CD4-positive, alpha-beta T cell (primary cell): Measurements from ENCODE around the gene TBC1D22A. TPM values are rescaled to one million over a fixed set of nuclear protein-coding genes. Genes with fewer than 3 reads are reported as not detected.

ENCODE experiments used
- ATAC-seq: fragments of 200-7000 bp; cut with Tn5 transposase; one replicate; pipeline ENCODE4 v1.10.0; 2022; ENCODE audit warnings: mild to moderate bottlenecking; ENCODE audit not compliant: poor library complexity
- CTCF ChIA-PET: fragments of 350-600 bp; sonication (Branson Sonifier 250); formaldehyde crosslinking; loops from one replicate; lab custom pipeline; 2021; ENCODE audit warnings: antibody characterized with exemption, inconsistent platforms; lab: Charles Lee
- POLR2A ChIA-PET: fragments of 350-600 bp; sonication (Branson Sonifier 250); formaldehyde crosslinking; loops from one replicate; lab custom pipeline; 2021; ENCODE audit warnings: antibody characterized with exemption, inconsistent platforms; lab: Charles Lee
- DNase-seq, 14 experiments: peaks; one replicate each; pipeline ENCODE4 v3.0.0-alpha.2; 2013 to 2020; ENCODE audit warnings: mixed read lengths in 2 of 14
- H3K27ac ChIP-seq, 2 donors: one replicate each; pipeline versions ENCODE4 v1.5.1 to v1.7.0; 2013; ENCODE audit warnings: low read length in 2 of 2, low read depth in 1 of 2, mild to moderate bottlenecking in 1 of 2
- H3K27me3 ChIP-seq, 2 experiments: 1 replicate in 1 of 2; 2 replicates in 1 of 2; pipeline versions ENCODE4 v1.6.1 to v1.7.0; 2013; ENCODE audit warnings: low read length in 2 of 2, control low read depth in 1 of 2, mild to moderate bottlenecking in 1 of 2, moderate library complexity in 1 of 2; ENCODE audit not compliant: insufficient read depth in 2 of 2, control insufficient read depth in 1 of 2
- H3K36me3 ChIP-seq: one replicate; pipeline ENCODE4 v1.6.1; 2013; ENCODE audit warnings: low read length, control low read depth; ENCODE audit not compliant: insufficient read depth
- H3K4me1 ChIP-seq: one replicate; pipeline ENCODE4 v1.6.1; 2013; ENCODE audit warnings: low read length, control low read depth; ENCODE audit not compliant: insufficient read depth
- H3K4me3 ChIP-seq: one replicate; pipeline ENCODE4 v1.5.1; 2013; ENCODE audit warnings: mild to moderate bottlenecking, low read length, moderate library complexity
- H3K9me3 ChIP-seq, 2 experiments: 1 replicate in 1 of 2; 2 replicates in 1 of 2; pipeline versions ENCODE4 v1.6.1 to v1.7.0; 2013; ENCODE audit warnings: low read length in 2 of 2, mild to moderate bottlenecking in 2 of 2, control low read depth in 1 of 2, moderate library complexity in 1 of 2; ENCODE audit not compliant: control insufficient read depth in 1 of 2, insufficient read depth in 1 of 2
- H3K27ac Mint-ChIP-seq: one replicate; pipeline ENCODE4 v1.8.0; 2020; ENCODE audit warnings: mixed read lengths
- H3K27me3 Mint-ChIP-seq: one replicate; pipeline ENCODE4 v1.8.0; 2021; ENCODE audit warnings: mixed read lengths
- H3K36me3 Mint-ChIP-seq: one replicate; pipeline ENCODE4 v1.8.0; 2021; ENCODE audit warnings: low read depth, mixed read lengths
- H3K4me1 Mint-ChIP-seq: one replicate; pipeline ENCODE4 v1.8.0; 2021; ENCODE audit warnings: low read depth, mixed read lengths
- H3K4me3 Mint-ChIP-seq: one replicate; pipeline ENCODE4 v1.8.0; 2020; ENCODE audit warnings: mild to moderate bottlenecking, mixed read lengths
- H3K9me3 Mint-ChIP-seq: one replicate; pipeline ENCODE4 v1.8.0; 2020; ENCODE audit warnings: mixed read lengths
- CTCF ChIP-seq: fragments of 200-600 bp; IDR thresholded peaks from one replicate; pipeline ENCODE4 v1.8.0; 2022; ENCODE audit warnings: antibody characterized with exemption, mild to moderate bottlenecking
- intact Hi-C, 2 experiments: fragments of 100-400 bp; cut with DNase I in 1 of 2; cut with micrococcal nuclease in 1 of 2; formaldehyde crosslinking; loops; one replicate each; pipeline versions ENCODE4 v1.15.1 to v1.9.0; 2023 to 2025; cut with DNase I, micrococcal nuclease
- total RNA-seq, 174 experiments: library from RNA in 2 of 174; stranded (reverse) in 2 of 174; gene quantifications; one replicate each; pipeline ENCODE4 v1.2.3 and lab custom pipeline; 2021 to 2026

Gene TBC1D22A
- total RNA-seq, 2 experiments from 2014 or later, result 27.1 to 31.7 TPM

DNA sequence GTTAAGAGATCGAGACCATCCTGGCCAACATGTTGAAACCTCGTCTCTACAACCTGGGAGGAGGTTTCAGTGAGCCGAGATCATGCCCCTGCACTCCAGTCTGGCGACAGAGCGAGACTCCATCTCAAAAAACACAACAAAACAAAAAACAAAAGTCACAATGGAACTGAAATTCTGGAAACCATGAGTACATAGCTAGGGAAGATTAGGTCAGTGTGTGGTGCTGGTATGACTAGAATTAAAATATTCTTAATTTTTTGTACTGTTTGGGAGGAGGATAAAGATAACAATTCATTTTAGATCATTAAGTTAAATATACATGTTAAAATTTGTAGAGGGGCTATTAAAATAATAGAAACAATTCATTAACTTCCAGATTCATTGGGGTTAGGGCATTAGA is 344.4 kb downstream of the TBC1D22A start:
- Histone ChIP-seq H3K27ac (no peak overlapping the region), H3K36me3 (peaks cover 5% of the 10 kb centered on the region), H3K4me3 (no peak overlapping the region), H3K4me1 (no peaks in the 10 kb centered on the region), H3K27me3 (no peaks in the 10 kb centered on the region), H3K9me3 (no peaks in the 10 kb centered on the region)
- no peaks in the 10 kb centered on the region for H3K4me1 Mint-ChIP-seq
- ChIA-PET POLR2A (no interaction called here), CTCF (no interaction called here)
- no peaks in the 10 kb centered on the region for H3K27me3 Mint-ChIP-seq
- intact Hi-C loops, result no loop called here
- no peak for DNase-seq
- no peak overlapping the region for H3K27ac Mint-ChIP-seq
- no peaks in the 10 kb centered on the region for H3K9me3 Mint-ChIP-seq
- H3K36me3 Mint-ChIP-seq, result peaks cover 36% of the 10 kb centered on the region
- ATAC-seq, result no peak
- TF ChIP-seq CTCF, result no peak
- no peak overlapping the region for H3K4me3 Mint-ChIP-seq

DNA sequence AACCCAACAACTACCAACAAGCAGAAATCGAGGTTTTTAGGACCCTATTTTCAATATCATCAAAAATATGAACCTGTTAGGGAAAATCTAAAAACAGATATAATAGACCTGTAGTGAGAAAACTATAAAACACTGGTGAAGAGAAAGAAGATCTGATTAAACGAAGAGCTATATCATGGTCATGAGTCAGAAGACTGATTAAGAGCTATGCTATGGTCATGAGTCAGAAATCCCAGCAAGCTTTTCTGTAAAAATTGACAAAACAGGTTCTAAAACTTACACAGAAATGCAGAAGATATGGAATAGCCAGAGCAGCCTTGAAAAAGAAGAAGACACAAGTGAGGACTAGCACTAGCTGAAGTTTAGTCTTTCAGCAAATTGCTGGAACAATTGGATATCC is 345.0 kb downstream of the TBC1D22A start:
- no peaks in the 10 kb centered on the region for H3K9me3 Mint-ChIP-seq
- H3K4me1 Mint-ChIP-seq, result no peaks in the 10 kb centered on the region
- H3K4me3 Mint-ChIP-seq, result no peak overlapping the region
- peaks cover 36% of the 10 kb centered on the region for H3K36me3 Mint-ChIP-seq
- no peak for DNase-seq
- Histone ChIP-seq H3K36me3 (peaks cover 8% of the 10 kb centered on the region), H3K27me3 (no peaks in the 10 kb centered on the region), H3K9me3 (no peaks in the 10 kb centered on the region), H3K4me3 (no peak overlapping the region), H3K4me1 (no peaks in the 10 kb centered on the region), H3K27ac (no peak overlapping the region)
- H3K27me3 Mint-ChIP-seq, result no peaks in the 10 kb centered on the region
- POLR2A ChIA-PET, result no interaction called here
- H3K27ac Mint-ChIP-seq, result no peak overlapping the region
- no peak for ATAC-seq
- CTCF ChIA-PET, result no interaction called here
- intact Hi-C loops, result no loop called here
- no peak for TF ChIP-seq CTCF

GRCh38 chr22:47110817-47111443 is 348.5 kb downstream of the TBC1D22A start:
- Histone ChIP-seq H3K9me3 (no peaks in the 10 kb centered on the region), H3K4me3 (no peak overlapping the region), H3K36me3 (peaks cover 21% of the 10 kb centered on the region), H3K4me1 (no peaks in the 10 kb centered on the region), H3K27me3 (no peaks in the 10 kb centered on the region), H3K27ac (no peak overlapping the region)
- ATAC-seq (no peak), DNase-seq (no peak)
- no peak for TF ChIP-seq CTCF
- no peaks in the 10 kb centered on the region for H3K4me1 Mint-ChIP-seq
- POLR2A ChIA-PET, result no interaction called here
- CTCF ChIA-PET, result no interaction called here
- H3K9me3 Mint-ChIP-seq, result no peaks in the 10 kb centered on the region
- no peaks in the 10 kb centered on the region for H3K27me3 Mint-ChIP-seq
- H3K4me3 Mint-ChIP-seq, result no peak overlapping the region
- H3K36me3 Mint-ChIP-seq, result peaks cover 40% of the 10 kb centered on the region
- intact Hi-C loops, result no loop called here
- H3K27ac Mint-ChIP-seq, result no peak overlapping the region
